ENCODE results near the gene EXOC3L4.
A peak's percentile ranks its signal among the peaks of the same experiment; 100 is the strongest.

DNA sequence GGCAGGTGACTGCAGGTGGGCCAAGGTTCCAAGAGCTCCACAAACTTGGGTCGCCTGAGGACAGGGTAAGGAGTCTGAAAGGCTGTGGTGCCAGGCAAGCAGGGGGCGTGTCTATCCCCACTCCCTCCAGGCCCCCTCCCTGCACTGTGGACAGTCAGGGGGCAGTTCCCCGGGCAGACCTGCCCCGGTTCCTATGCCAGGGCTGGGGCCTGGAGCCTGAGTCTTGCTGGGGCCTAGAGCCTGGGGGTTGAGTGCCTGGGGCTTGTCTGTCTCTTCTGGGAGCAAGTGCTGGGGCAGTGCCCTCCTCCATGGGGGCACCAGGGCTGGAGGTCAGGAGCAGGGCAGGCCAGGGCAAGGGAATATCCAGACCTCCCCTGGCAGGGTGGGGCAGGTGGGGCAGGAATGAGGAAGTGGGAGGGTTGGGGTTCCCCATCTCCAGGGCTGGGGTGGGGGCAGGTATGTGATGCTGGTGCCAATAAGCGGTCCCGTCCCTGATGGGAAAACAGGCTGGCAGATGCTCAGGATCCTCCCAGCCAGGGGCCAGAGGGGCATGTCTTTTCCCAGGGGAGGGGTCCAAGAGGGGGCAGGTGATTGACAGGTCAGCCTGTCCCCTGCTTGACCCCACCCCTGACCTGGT, 16.8 kb downstream of the EXOC3L4 start:
- TF ChIP-seq CTCF (IDR thresholded peaks at IDR 0.05), result no peak
- TF ChIP-seq, protein P1, sequence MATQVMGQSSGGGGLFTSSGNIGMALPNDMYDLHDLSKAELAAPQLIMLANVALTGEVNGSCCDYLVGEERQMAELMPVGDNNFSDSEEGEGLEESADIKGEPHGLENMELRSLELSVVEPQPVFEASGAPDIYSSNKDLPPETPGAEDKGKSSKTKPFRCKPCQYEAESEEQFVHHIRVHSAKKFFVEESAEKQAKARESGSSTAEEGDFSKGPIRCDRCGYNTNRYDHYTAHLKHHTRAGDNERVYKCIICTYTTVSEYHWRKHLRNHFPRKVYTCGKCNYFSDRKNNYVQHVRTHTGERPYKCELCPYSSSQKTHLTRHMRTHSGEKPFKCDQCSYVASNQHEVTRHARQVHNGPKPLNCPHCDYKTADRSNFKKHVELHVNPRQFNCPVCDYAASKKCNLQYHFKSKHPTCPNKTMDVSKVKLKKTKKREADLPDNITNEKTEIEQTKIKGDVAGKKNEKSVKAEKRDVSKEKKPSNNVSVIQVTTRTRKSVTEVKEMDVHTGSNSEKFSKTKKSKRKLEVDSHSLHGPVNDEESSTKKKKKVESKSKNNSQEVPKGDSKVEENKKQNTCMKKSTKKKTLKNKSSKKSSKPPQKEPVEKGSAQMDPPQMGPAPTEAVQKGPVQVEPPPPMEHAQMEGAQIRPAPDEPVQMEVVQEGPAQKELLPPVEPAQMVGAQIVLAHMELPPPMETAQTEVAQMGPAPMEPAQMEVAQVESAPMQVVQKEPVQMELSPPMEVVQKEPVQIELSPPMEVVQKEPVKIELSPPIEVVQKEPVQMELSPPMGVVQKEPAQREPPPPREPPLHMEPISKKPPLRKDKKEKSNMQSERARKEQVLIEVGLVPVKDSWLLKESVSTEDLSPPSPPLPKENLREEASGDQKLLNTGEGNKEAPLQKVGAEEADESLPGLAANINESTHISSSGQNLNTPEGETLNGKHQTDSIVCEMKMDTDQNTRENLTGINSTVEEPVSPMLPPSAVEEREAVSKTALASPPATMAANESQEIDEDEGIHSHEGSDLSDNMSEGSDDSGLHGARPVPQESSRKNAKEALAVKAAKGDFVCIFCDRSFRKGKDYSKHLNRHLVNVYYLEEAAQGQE (IDR thresholded peaks at IDR 0.05), result no peak
- TF ChIP-seq, protein P2, sequence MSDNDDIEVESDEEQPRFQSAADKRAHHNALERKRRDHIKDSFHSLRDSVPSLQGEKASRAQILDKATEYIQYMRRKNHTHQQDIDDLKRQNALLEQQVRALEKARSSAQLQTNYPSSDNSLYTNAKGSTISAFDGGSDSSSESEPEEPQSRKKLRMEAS (IDR thresholded peaks at IDR 0.05), result peak; percentile 34; the same call in 1 of the 2 replicates
- TF ChIP-seq HMGXB4 (CRISPR knock-in tag; IDR thresholded peaks at IDR 0.05; ENCODE audit: borderline replicate concordance), result no peak
- TF ChIP-seq POLR2A (IDR thresholded peaks at IDR 0.05; ENCODE audit: low read length), result no peak
- no peak for TF ChIP-seq FOSL2 (IDR thresholded peaks at IDR 0.05)
- no peak for TF ChIP-seq FOSL2 (CRISPR knock-in tag; IDR thresholded peaks at IDR 0.05)
- TF ChIP-seq POLR2AphosphoS2 (conservative IDR thresholded peaks at IDR 0.05; ENCODE audit: low read length), result no peak
- TF ChIP-seq MAZ (IDR thresholded peaks at IDR 0.05; ENCODE audit: borderline replicate concordance, low read depth, low read length), result no peak
- no peak for TF ChIP-seq JUNB (IDR thresholded peaks at IDR 0.05)
- TF ChIP-seq NR3C1 (IDR thresholded peaks at IDR 0.05), result no peak
- TF ChIP-seq CHD4 (IDR thresholded peaks at IDR 0.05; ENCODE audit: borderline replicate concordance), result no peak
- no peak for TF ChIP-seq RCOR1 (IDR thresholded peaks at IDR 0.05; ENCODE audit: low read depth, low read length)
